ENCODE results near the gene CDC42EP4.
"Not testable (repeated sequence)": the region's sequence is repeated elsewhere in the genome, so short reads cannot be mapped to it uniquely, and the experiment has no call there.

Gene CDC42EP4

GRCh38 chr17:73343168-73343634 lies 31.4 kb upstream of the CDC42EP4 start:
- in situ Hi-C loops (cut with MboI; ENCODE audit: low sequenced_read_pairs) = no loop called here

- in situ Hi-C loops (cut with MboI; ENCODE audit: low sequenced_read_pairs) = no loop called here
Measured at GRCh38 chr17:73342541-73343167, 30.9 kb upstream of the CDC42EP4 start.

- in situ Hi-C loops (cut with MboI; ENCODE audit: low sequenced_read_pairs) = no loop called here
Measured at GRCh38 chr17:73342050-73342522, 30.3 kb upstream of the CDC42EP4 start.

- in situ Hi-C loops (cut with MboI; ENCODE audit: low sequenced_read_pairs) = no loop called here
Measured at GRCh38 chr17:73341350-73342049, 29.7 kb upstream of the CDC42EP4 start.

GRCh38 chr17:73340093-73340596 lies 28.3 kb upstream of the CDC42EP4 start:
- in situ Hi-C loops (cut with MboI; ENCODE audit: low sequenced_read_pairs) = no loop called here

GRCh38 chr17:73338566-73339197 lies 26.9 kb upstream of the CDC42EP4 start:
- in situ Hi-C loops (cut with MboI; ENCODE audit: low sequenced_read_pairs) = no loop called here

GRCh38 chr17:73338050-73338521 lies 26.3 kb upstream of the CDC42EP4 start:
- in situ Hi-C loops (cut with MboI; ENCODE audit: low sequenced_read_pairs) = no loop called here

GRCh38 chr17:73337330-73337710 lies 25.5 kb upstream of the CDC42EP4 start:
- in situ Hi-C loops (cut with MboI; ENCODE audit: low sequenced_read_pairs) = no loop called here

- in situ Hi-C loops (cut with MboI; ENCODE audit: low sequenced_read_pairs) = no loop called here
Measured at GRCh38 chr17:73336408-73337329, 24.9 kb upstream of the CDC42EP4 start.

GRCh38 chr17:73335591-73336407 lies 24.0 kb upstream of the CDC42EP4 start:
- in situ Hi-C loops (cut with MboI; ENCODE audit: low sequenced_read_pairs) = no loop called here

- in situ Hi-C loops (cut with MboI; ENCODE audit: low sequenced_read_pairs) = no loop called here
Measured at GRCh38 chr17:73334771-73335513, 23.1 kb upstream of the CDC42EP4 start.

- in situ Hi-C loops (cut with MboI; ENCODE audit: low sequenced_read_pairs) = not testable (repeated sequence)
Measured at GRCh38 chr17:73333445-73333844, 21.6 kb upstream of the CDC42EP4 start.

GRCh38 chr17:73331060-73331459 lies 19.3 kb upstream of the CDC42EP4 start:
- in situ Hi-C loops (cut with MboI; ENCODE audit: low sequenced_read_pairs) = no loop called here

GRCh38 chr17:73327676-73328075 lies 15.9 kb upstream of the CDC42EP4 start:
- in situ Hi-C loops (cut with MboI; ENCODE audit: low sequenced_read_pairs) = no loop called here

GRCh38 chr17:73325527-73325842 lies 13.7 kb upstream of the CDC42EP4 start:
- in situ Hi-C loops (cut with MboI; ENCODE audit: low sequenced_read_pairs) = no loop called here

GRCh38 chr17:73324711-73325526 lies 13.1 kb upstream of the CDC42EP4 start:
- in situ Hi-C loops (cut with MboI; ENCODE audit: low sequenced_read_pairs) = no loop called here

- in situ Hi-C loops (cut with MboI; ENCODE audit: low sequenced_read_pairs) = no loop called here
Measured at GRCh38 chr17:73324160-73324475, 12.3 kb upstream of the CDC42EP4 start.

GRCh38 chr17:73323409-73324159 lies 11.8 kb upstream of the CDC42EP4 start:
- in situ Hi-C loops (cut with MboI; ENCODE audit: low sequenced_read_pairs) = no loop called here
